ENCODE results near the gene MGARP. TPM values are rescaled to one million over a fixed set of nuclear protein-coding genes. Genes with fewer than 3 reads are reported as not detected.

MGARP gene
- total RNA-seq, 1 experiment from 2014 or later = 2.3 TPM

DNA sequence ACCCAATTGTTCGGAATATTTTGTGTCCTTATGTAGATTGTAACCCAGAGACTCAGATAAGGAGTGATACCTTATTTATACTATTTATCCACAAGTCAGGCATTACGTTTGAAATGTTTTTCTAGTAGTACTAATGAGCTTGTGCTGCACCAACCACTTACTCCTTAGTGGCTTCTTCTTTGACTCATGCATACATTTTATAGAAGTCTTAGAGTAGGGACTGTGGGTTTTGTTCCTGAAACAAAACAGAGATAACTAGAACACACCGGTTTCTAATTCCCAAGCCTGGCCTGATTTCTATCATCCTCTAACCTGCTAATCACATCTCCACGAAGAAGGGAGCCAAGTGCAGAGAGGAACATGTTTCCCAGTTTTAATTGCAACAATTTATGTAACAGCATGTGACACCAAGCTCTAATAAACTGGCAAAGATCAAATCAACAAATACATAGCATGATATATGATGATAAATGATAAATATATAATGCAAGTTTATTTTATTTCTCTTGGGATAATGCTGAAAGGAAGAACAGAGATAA is 32.3 kb downstream of the MGARP start:
- H3K4me3 ChIP-seq (ENCODE audit: low read depth in 2 of 2, low read length in 2 of 2) = no peak overlapping the region
- DNase-seq (ENCODE audit: low read depth, low spot score) (no peak), ATAC-seq (no peak)
- TF ChIP-seq POLR2AphosphoS5 (IDR thresholded peaks at IDR 0.05; ENCODE audit: low read depth, low read length) = no peak
- TF ChIP-seq, protein P1, sequence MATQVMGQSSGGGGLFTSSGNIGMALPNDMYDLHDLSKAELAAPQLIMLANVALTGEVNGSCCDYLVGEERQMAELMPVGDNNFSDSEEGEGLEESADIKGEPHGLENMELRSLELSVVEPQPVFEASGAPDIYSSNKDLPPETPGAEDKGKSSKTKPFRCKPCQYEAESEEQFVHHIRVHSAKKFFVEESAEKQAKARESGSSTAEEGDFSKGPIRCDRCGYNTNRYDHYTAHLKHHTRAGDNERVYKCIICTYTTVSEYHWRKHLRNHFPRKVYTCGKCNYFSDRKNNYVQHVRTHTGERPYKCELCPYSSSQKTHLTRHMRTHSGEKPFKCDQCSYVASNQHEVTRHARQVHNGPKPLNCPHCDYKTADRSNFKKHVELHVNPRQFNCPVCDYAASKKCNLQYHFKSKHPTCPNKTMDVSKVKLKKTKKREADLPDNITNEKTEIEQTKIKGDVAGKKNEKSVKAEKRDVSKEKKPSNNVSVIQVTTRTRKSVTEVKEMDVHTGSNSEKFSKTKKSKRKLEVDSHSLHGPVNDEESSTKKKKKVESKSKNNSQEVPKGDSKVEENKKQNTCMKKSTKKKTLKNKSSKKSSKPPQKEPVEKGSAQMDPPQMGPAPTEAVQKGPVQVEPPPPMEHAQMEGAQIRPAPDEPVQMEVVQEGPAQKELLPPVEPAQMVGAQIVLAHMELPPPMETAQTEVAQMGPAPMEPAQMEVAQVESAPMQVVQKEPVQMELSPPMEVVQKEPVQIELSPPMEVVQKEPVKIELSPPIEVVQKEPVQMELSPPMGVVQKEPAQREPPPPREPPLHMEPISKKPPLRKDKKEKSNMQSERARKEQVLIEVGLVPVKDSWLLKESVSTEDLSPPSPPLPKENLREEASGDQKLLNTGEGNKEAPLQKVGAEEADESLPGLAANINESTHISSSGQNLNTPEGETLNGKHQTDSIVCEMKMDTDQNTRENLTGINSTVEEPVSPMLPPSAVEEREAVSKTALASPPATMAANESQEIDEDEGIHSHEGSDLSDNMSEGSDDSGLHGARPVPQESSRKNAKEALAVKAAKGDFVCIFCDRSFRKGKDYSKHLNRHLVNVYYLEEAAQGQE (IDR thresholded peaks at IDR 0.05; ENCODE audit: insufficient read depth in 1 of 2, low read depth in 2 of 2, low read length in 1 of 2) = no peak
- no peak for TF ChIP-seq SIN3A (IDR thresholded peaks at IDR 0.05; ENCODE audit: borderline replicate concordance, insufficient read depth, low read depth, low read length)
- TF ChIP-seq TCF7L2 (IDR thresholded peaks at IDR 0.05; ENCODE audit: low read depth, low read length) = no peak
- TF ChIP-seq CTCF (IDR thresholded peaks at IDR 0.05) = no peak
- no TSS peak for BruUV-seq (replicated peaks)
- H3K4me1 ChIP-seq (ENCODE audit: control insufficient read depth, insufficient read depth, low read length) = no peaks in the 10 kb centered on the region
- ChIA-PET POLR2A (interaction anchor here (0.8 kb wide), 1 partner anchor 55 kb away, joined by 3 read pairs; the partner anchor contains the start of gene NDUFC1), CTCF (interaction anchor here (0.6 kb wide), 1 partner anchor 359 kb away, joined by 8 read pairs; no protein-coding TSS in a partner anchor)
- no peak overlapping the region for H3K27ac ChIP-seq (ENCODE audit: low read length)
- no peaks in the 10 kb centered on the region for H3K9me3 ChIP-seq (ENCODE audit: control insufficient read depth, insufficient read depth, low read depth, low read length)
- intact Hi-C loops (cut with micrococcal nuclease; ENCODE audit: unreplicated experiment) = no loop called here
- in situ Hi-C loops (cut with HindIII; ENCODE audit: low pct_unique_long_range_greater_than_20kb, low sequenced_read_pairs) = no loop called here
- H3K27me3 ChIP-seq (ENCODE audit: control insufficient read depth, insufficient read depth, low read length) = no peaks in the 10 kb centered on the region
- H3K36me3 ChIP-seq (ENCODE audit: control insufficient read depth, insufficient read depth, low read length) = no peaks in the 10 kb centered on the region

DNA sequence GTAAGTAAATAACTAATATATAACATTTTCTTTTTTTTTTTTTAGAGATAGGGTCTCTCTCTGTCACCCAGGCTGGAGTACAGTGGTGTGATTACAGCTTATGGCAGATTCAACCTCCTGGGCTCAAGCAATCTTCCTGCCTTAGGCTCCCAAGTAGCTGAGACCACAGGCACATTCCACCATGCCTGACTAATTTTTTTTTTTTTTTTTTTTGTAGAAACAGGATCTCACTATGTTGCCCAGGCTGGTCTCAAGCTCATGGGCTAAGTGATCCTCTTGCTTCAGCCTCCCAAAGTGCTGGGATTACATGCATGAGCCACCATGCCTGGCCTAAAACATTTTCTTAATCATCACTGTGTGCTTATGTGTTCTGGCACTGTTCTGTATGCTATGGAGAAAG is 32.8 kb downstream of the MGARP start:
- ChIA-PET POLR2A (interaction anchor here (0.8 kb wide), 1 partner anchor 55 kb away, joined by 3 read pairs; the partner anchor contains the start of gene NDUFC1), CTCF (interaction anchor here (0.6 kb wide), 1 partner anchor 360 kb away, joined by 8 read pairs; no protein-coding TSS in a partner anchor)
- H3K36me3 ChIP-seq (ENCODE audit: control insufficient read depth, insufficient read depth, low read length) = no peaks in the 10 kb centered on the region
- no peak overlapping the region for H3K27ac ChIP-seq (ENCODE audit: low read length)
- no peak for ATAC-seq
- H3K27me3 ChIP-seq (ENCODE audit: control insufficient read depth, insufficient read depth, low read length) = no peaks in the 10 kb centered on the region
- DNase-seq (ENCODE audit: low read depth, low spot score) = no peak
- TF ChIP-seq, protein P1 (IDR thresholded peaks at IDR 0.05; ENCODE audit: insufficient read depth in 1 of 2, low read depth in 2 of 2, low read length in 1 of 2) = no peak
- TF ChIP-seq SIN3A (IDR thresholded peaks at IDR 0.05; ENCODE audit: borderline replicate concordance, insufficient read depth, low read depth, low read length) = no peak
- no peak for TF ChIP-seq CTCF (IDR thresholded peaks at IDR 0.05)
- TF ChIP-seq TCF7L2 (IDR thresholded peaks at IDR 0.05; ENCODE audit: low read depth, low read length) = no peak
- no peak for TF ChIP-seq POLR2AphosphoS5 (IDR thresholded peaks at IDR 0.05; ENCODE audit: low read depth, low read length)
- no peaks in the 10 kb centered on the region for H3K9me3 ChIP-seq (ENCODE audit: control insufficient read depth, insufficient read depth, low read depth, low read length)
- intact Hi-C loops (cut with micrococcal nuclease; ENCODE audit: unreplicated experiment) (no loop called here), in situ Hi-C loops (cut with HindIII; ENCODE audit: low pct_unique_long_range_greater_than_20kb, low sequenced_read_pairs) (no loop called here)
- no peaks in the 10 kb centered on the region for H3K4me1 ChIP-seq (ENCODE audit: control insufficient read depth, insufficient read depth, low read length)
- BruUV-seq (replicated peaks) = no TSS peak
- H3K4me3 ChIP-seq (ENCODE audit: low read depth in 2 of 2, low read length in 2 of 2) = no peak overlapping the region
